ENCODE measurements around the gene ZMIZ1.

ZMIZ1 gene

GRCh38 chr10:79082631-79083596 lies 14.1 kb downstream of the ZMIZ1 start:
- no peak for DNase-seq

GRCh38 chr10:79084012-79084971 lies 15.5 kb downstream of the ZMIZ1 start:
- peak; percentile 99 for DNase-seq

- peak; percentile 13 for DNase-seq
Measured at GRCh38 chr10:79084972-79085597, 16.3 kb downstream of the ZMIZ1 start.

- no peak for DNase-seq
Measured at GRCh38 chr10:79086822-79087221, 18.1 kb downstream of the ZMIZ1 start.

GRCh38 chr10:79087721-79088120 lies 19.0 kb downstream of the ZMIZ1 start:
- DNase-seq = no peak

- no peak for DNase-seq
Measured at GRCh38 chr10:79088176-79088575, 19.4 kb downstream of the ZMIZ1 start.

GRCh38 chr10:79088613-79089355 lies 20.0 kb downstream of the ZMIZ1 start:
- no peak for DNase-seq

GRCh38 chr10:79089632-79090031 lies 20.9 kb downstream of the ZMIZ1 start:
- no peak for DNase-seq

GRCh38 chr10:79090134-79090803 lies 21.5 kb downstream of the ZMIZ1 start:
- peak; percentile 18 for DNase-seq

GRCh38 chr10:79092292-79092896 lies 23.6 kb downstream of the ZMIZ1 start:
- DNase-seq = peak; percentile 7

GRCh38 chr10:79093658-79094411 lies 25.1 kb downstream of the ZMIZ1 start:
- DNase-seq = peak; percentile 95

GRCh38 chr10:79094412-79095175 lies 25.8 kb downstream of the ZMIZ1 start:
- DNase-seq = peak; percentile 6

- no peak for DNase-seq
Measured at GRCh38 chr10:79095316-79095715, 26.6 kb downstream of the ZMIZ1 start.

- no peak for DNase-seq
Measured at GRCh38 chr10:79096514-79096913, 27.7 kb downstream of the ZMIZ1 start.

- DNase-seq = no peak
Measured at GRCh38 chr10:79097021-79097872, 28.5 kb downstream of the ZMIZ1 start.

GRCh38 chr10:79098061-79098460 lies 29.3 kb downstream of the ZMIZ1 start:
- DNase-seq = no peak

GRCh38 chr10:79098596-79099015 lies 29.8 kb downstream of the ZMIZ1 start:
- DNase-seq = no peak

GRCh38 chr10:79099898-79100448 lies 31.2 kb downstream of the ZMIZ1 start:
- no peak for DNase-seq
